22Rv1 (cell line): ENCODE measurements around the gene CLEC12A.

Source experiments
- H3K27ac ChIP-seq: fragments of 450-650 bp; 2 replicates; pipeline ENCODE4 v1.5.1; 2017
- CTCF ChIP-seq: fragments of 450-650 bp; IDR thresholded peaks from 2 replicates; pipeline ENCODE4 v1.5.1; 2017; ENCODE audit warnings: mild to moderate bottlenecking
- ZFX ChIP-seq: fragments of 450-650 bp; IDR thresholded peaks from 2 replicates; pipeline ENCODE4 v1.6.1; 2017; ENCODE audit warnings: antibody characterized with exemption, borderline replicate concordance

Gene CLEC12A

GRCh38 chr12:9992296-9992695 lies 21.1 kb downstream of the CLEC12A start:
- no peak overlapping the region for H3K27ac ChIP-seq
- TF ChIP-seq ZFX (no peak), CTCF (no peak)

- H3K27ac ChIP-seq: no peak within 1 kb of the TSS
- no peak for TF ChIP-seq ZFX
- no peak for TF ChIP-seq CTCF
Observed at GRCh38 chr12:9999016-9999415, 27.8 kb downstream of the CLEC12A start, which contains the start of gene CLEC1B. TSS of gene CLEC1B (minus strand) at chr12:9999121. CDS start at chr12:9999100, 21 bp downstream.

GRCh38 chr12:10001171-10001776 lies 30.1 kb downstream of the CLEC12A start:
- H3K27ac ChIP-seq: no peak overlapping the region

GRCh38 chr12:10012630-10013330 lies 41.6 kb downstream of the CLEC12A start:
- H3K27ac ChIP-seq: no peak overlapping the region
- TF ChIP-seq CTCF: no peak
- no peak for TF ChIP-seq ZFX

More at GRCh38 chr12:10001171-10001776, 30.1 kb downstream of the CLEC12A start:
- TF ChIP-seq CTCF (no peak), ZFX (no peak)

- H3K27ac ChIP-seq: no peak overlapping the region
- no peak for TF ChIP-seq ZFX
- no peak for TF ChIP-seq CTCF
Observed at GRCh38 chr12:10015450-10015849, 44.2 kb downstream of the CLEC12A start.

- no peak overlapping the region for H3K27ac ChIP-seq
- no peak for TF ChIP-seq CTCF
- TF ChIP-seq ZFX: no peak
Observed at GRCh38 chr12:10016881-10017280, 45.7 kb downstream of the CLEC12A start.

GRCh38 chr12:10018386-10018785 lies 47.2 kb downstream of the CLEC12A start:
- no peak for TF ChIP-seq CTCF
- TF ChIP-seq ZFX: no peak

More at GRCh38 chr12:10018386-10018785, 47.2 kb downstream of the CLEC12A start:
- no peak overlapping the region for H3K27ac ChIP-seq
